ENCODE data around the gene SULT1A2. TPM values are rescaled to one million over a fixed set of nuclear protein-coding genes. Genes with fewer than 3 reads are reported as not detected.

The SULT1A2 gene
- total RNA-seq, 1 experiment from 2014 or later = 21.8 TPM

DNA sequence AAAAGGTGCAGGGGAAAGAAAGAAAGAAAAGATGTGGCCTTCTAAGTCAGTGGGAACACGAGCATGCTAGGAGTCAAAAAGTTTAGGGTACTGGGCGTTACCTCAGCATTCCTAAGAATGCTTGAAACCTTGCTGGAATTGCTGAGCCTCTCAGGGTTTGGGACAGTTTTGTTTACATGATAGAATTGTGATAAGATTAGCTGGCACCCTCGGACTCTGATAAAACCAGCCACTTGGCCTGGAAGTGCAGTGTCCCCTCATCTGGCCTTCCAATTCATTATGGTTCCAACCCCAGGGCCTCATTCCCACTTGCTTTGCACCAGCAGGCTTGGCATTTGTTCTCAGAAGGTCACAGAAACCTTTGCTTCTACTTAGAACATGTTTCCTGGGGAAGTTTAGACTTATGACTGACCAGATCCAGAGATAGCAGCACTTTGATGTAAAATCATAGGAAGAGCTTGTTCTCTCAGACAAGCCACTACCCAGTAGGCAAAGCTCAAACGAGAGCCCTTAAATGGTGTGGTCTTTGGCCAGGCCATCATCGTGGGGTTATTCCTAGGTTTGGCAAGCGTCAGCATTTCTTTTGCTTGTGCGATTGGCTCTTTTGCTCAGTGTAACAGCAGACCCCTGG lies 35.2 kb downstream of the SULT1A2 start:
- ChIA-PET CTCF (no interaction called here), POLR2A (ENCODE audit: unreplicated experiment) (no interaction called here)
- Histone ChIP-seq H3K9me3 (ENCODE audit: insufficient read depth, low read depth) (peaks cover 6% of the 10 kb centered on the region; the same call in 1 of the 2 replicates), H4K20me1 (ENCODE audit: insufficient read depth) (no peaks in the 10 kb centered on the region), H2AFZ (no peak overlapping the region), H3K27ac (no peak overlapping the region), H3K9me2 (ENCODE audit: insufficient read depth) (no peaks in the 10 kb centered on the region), H3K36me3 (ENCODE audit: low read depth) (no peaks in the 10 kb centered on the region), H3K27me3 (ENCODE audit: insufficient read depth, low read depth) (no peaks in the 10 kb centered on the region), H3K4me2 (no peak overlapping the region), H3K79me2 (ENCODE audit: low read depth) (no peaks in the 10 kb centered on the region; the same call in 1 of the 2 replicates), H3K4me1 (replicated peaks; ENCODE audit: insufficient read depth) (no peaks in the 10 kb centered on the region), H3K4me3 (no peak overlapping the region), H3F3A (ENCODE audit: insufficient read depth, low read depth) (no peaks in the 10 kb centered on the region; the same call in 1 of the 2 replicates)
- intact Hi-C loops (cut with micrococcal nuclease; ENCODE audit: unreplicated experiment) = no loop called here
- no peak for DNase-seq
- no TSS peak for BruUV-seq (replicated peaks)
- TF ChIP-seq CTCF (conservative IDR thresholded peaks at IDR 0.05) (no peak), EZH2 (IDR thresholded peaks at IDR 0.05; ENCODE audit: low read depth) (no peak)

GRCh38 chr16:28558456-28558855 lies 38.4 kb downstream of the SULT1A2 start:
- ChIA-PET CTCF (no interaction called here), POLR2A (ENCODE audit: unreplicated experiment) (no interaction called here)
- Histone ChIP-seq H2AFZ (no peak overlapping the region), H3K9me3 (ENCODE audit: insufficient read depth, low read depth) (no peaks in the 10 kb centered on the region), H3K27ac (no peak overlapping the region), H3F3A (ENCODE audit: insufficient read depth, low read depth) (peaks cover 1% of the 10 kb centered on the region; the same call in 1 of the 2 replicates), H3K36me3 (ENCODE audit: low read depth) (no peaks in the 10 kb centered on the region), H3K4me3 (no peak overlapping the region), H3K4me2 (no peak overlapping the region), H3K4me1 (replicated peaks; ENCODE audit: insufficient read depth) (peaks cover 8% of the 10 kb centered on the region), H3K27me3 (ENCODE audit: insufficient read depth, low read depth) (no peaks in the 10 kb centered on the region), H3K9me2 (ENCODE audit: insufficient read depth) (no peaks in the 10 kb centered on the region), H4K20me1 (ENCODE audit: insufficient read depth) (no peaks in the 10 kb centered on the region), H3K79me2 (ENCODE audit: low read depth) (peaks cover 7% of the 10 kb centered on the region)
- intact Hi-C loops (cut with micrococcal nuclease; ENCODE audit: unreplicated experiment) = no loop called here
- TF ChIP-seq EZH2 (IDR thresholded peaks at IDR 0.05; ENCODE audit: low read depth) (no peak), CTCF (conservative IDR thresholded peaks at IDR 0.05) (no peak)
- BruUV-seq (replicated peaks) = no TSS peak
- DNase-seq = no peak

DNA sequence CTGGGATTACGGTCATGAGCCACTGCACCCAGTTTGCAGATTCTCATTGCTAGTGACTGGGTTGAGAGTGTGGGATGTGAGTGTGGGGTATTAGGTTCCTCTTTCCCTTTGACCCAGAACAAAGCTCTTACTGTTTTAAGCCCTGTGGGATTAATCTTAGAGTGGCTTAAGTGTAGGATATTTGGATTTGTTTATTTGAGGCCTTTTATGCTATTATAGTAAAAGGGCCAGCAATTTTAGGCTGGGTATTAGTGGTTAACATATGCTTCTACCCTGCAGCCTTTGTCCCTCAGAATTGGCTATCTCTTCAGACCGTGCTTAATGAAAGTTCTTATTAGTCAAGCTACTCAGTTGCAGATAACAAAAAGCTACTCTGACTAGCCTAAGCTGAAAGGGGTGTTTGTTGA lies 39.9 kb downstream of the SULT1A2 start:
- H3K27me3 ChIP-seq (ENCODE audit: insufficient read depth, low read depth) = no peaks in the 10 kb centered on the region
- H3K36me3 ChIP-seq (ENCODE audit: low read depth) = no peaks in the 10 kb centered on the region
- no peak overlapping the region for H3K4me2 ChIP-seq
- peaks cover 16% of the 10 kb centered on the region for H3K4me1 ChIP-seq (replicated peaks; ENCODE audit: insufficient read depth)
- no peaks in the 10 kb centered on the region for H3K9me2 ChIP-seq (ENCODE audit: insufficient read depth)
- POLR2A ChIA-PET (ENCODE audit: unreplicated experiment) = interaction anchor here (0.6 kb wide), 1 partner anchor 288 kb away, joined by 6 read pairs; no protein-coding TSS in a partner anchor
- no peak overlapping the region for H2AFZ ChIP-seq
- H3K79me2 ChIP-seq (ENCODE audit: low read depth) = peaks cover 7% of the 10 kb centered on the region
- no peak for DNase-seq
- no peak overlapping the region for H3K27ac ChIP-seq
- no peak for TF ChIP-seq EZH2 (IDR thresholded peaks at IDR 0.05; ENCODE audit: low read depth)
- TF ChIP-seq CTCF (conservative IDR thresholded peaks at IDR 0.05) = no peak
- CTCF ChIA-PET = interaction anchor here (0.6 kb wide), 1 partner anchor 19 kb away, joined by 3 read pairs; no protein-coding TSS in a partner anchor
- H3K4me3 ChIP-seq = no peak overlapping the region
- H3F3A ChIP-seq (ENCODE audit: insufficient read depth, low read depth) = peaks cover 3% of the 10 kb centered on the region
- no peaks in the 10 kb centered on the region for H3K9me3 ChIP-seq (ENCODE audit: insufficient read depth, low read depth)
- H4K20me1 ChIP-seq (ENCODE audit: insufficient read depth) = no peaks in the 10 kb centered on the region
- no TSS peak for BruUV-seq (replicated peaks)
- intact Hi-C loops (cut with micrococcal nuclease; ENCODE audit: unreplicated experiment) = no loop called here

Data from PC-9 (cell line).